Loucy (cell line): ENCODE measurements around the gene LRCH1.

Experiments
- H2AFZ ChIP-seq: fragments of 200-600 bp; sonication (generic); 2 replicates; pipeline ENCODE4 v1.6.0; 2016; ENCODE audit warnings: antibody characterized with exemption, mild to moderate bottlenecking, low read length, moderate library complexity
- H3F3A ChIP-seq: fragments of 200-600 bp; 2 replicates; pipeline ENCODE4 v1.6.0; 2016; ENCODE audit warnings: antibody characterized with exemption, low read depth, mild to moderate bottlenecking
- H3K27me3 ChIP-seq: fragments of 200-600 bp; sonication (generic); 2 replicates; pipeline ENCODE4 v1.6.1; 2014; ENCODE audit warnings: low read length, mild to moderate bottlenecking; ENCODE audit not compliant: insufficient read depth, poor library complexity, severe bottlenecking
- H3K36me3 ChIP-seq: fragments of 200-600 bp; sonication (generic); 2 replicates; pipeline ENCODE4 v1.6.1; 2016; ENCODE audit warnings: low read length; ENCODE audit not compliant: insufficient read depth
- H3K4me1 ChIP-seq: fragments of 200-600 bp; sonication (generic); 2 replicates; pipeline ENCODE4 v1.5.1; 2014; ENCODE audit warnings: low read length, mild to moderate bottlenecking; ENCODE audit not compliant: insufficient read depth, poor library complexity, severe bottlenecking
- H3K4me2 ChIP-seq: fragments of 200-600 bp; sonication (generic); 2 replicates; pipeline ENCODE4 v1.6.0; 2014; ENCODE audit warnings: antibody characterized with exemption, low read length, low read depth, mild to moderate bottlenecking; ENCODE audit not compliant: poor library complexity, severe bottlenecking
- H3K4me3 ChIP-seq: fragments of 200-600 bp; sonication (generic); 2 replicates; pipeline ENCODE4 v1.5.1; 2014; ENCODE audit warnings: low read length, mild to moderate bottlenecking, mixed read lengths; ENCODE audit not compliant: poor library complexity, severe bottlenecking
- H3K79me2 ChIP-seq: fragments of 200-600 bp; sonication (generic); 2 replicates; pipeline ENCODE4 v1.6.1; 2014; ENCODE audit warnings: low read length; ENCODE audit not compliant: insufficient read depth
- H3K9ac ChIP-seq: fragments of 200-600 bp; sonication (generic); 2 replicates; pipeline ENCODE4 v1.6.0; 2014; ENCODE audit warnings: mild to moderate bottlenecking, low read depth, low read length, moderate library complexity; ENCODE audit not compliant: poor library complexity, severe bottlenecking
- H3K9me2 ChIP-seq: fragments of 200-600 bp; sonication (generic); replicated peaks from 2 replicates; pipeline ENCODE4 v1.6.1; 2016; ENCODE audit warnings: low read depth, low read length, mixed read lengths
- H3K9me3 ChIP-seq: fragments of 200-600 bp; sonication (generic); 2 replicates; pipeline ENCODE4 v1.6.1; 2014; ENCODE audit warnings: mild to moderate bottlenecking, antibody characterized with exemption, low read length, low read depth; ENCODE audit not compliant: insufficient read depth
- H4K20me1 ChIP-seq: fragments of 200-600 bp; sonication (generic); 2 replicates; pipeline ENCODE4 v1.6.0; 2014; ENCODE audit warnings: antibody characterized with exemption, low read length, mild to moderate bottlenecking; ENCODE audit not compliant: insufficient read depth, poor library complexity, severe bottlenecking
- CTCF ChIP-seq: fragments of 200-600 bp; sonication (generic); conservative IDR thresholded peaks from 2 replicates; pipeline ENCODE4 v1.5.1; 2014; ENCODE audit warnings: mild to moderate bottlenecking, antibody characterized with exemption, low read length
- EZH2phosphoT487 ChIP-seq: fragments of 200-600 bp; IDR thresholded peaks from 2 replicates; pipeline ENCODE4 v1.6.1; 2018; ENCODE audit warnings: antibody characterized with exemption, mild to moderate bottlenecking, moderate library complexity, borderline replicate concordance

LRCH1 gene

GRCh38 chr13:46546084-46546768 lies 6.7 kb upstream of the LRCH1 start:
- H3K9me3 ChIP-seq, result no peaks in the 10 kb centered on the region

GRCh38 chr13:46550822-46551221 lies 2.1 kb upstream of the LRCH1 start:
- H3K79me2 ChIP-seq, result peaks cover 32% of the 10 kb centered on the region
- H3K9me2 ChIP-seq, result no peaks in the 10 kb centered on the region
- no peak overlapping the region for H3K9ac ChIP-seq
- peak overlapping the region; percentile 85 for H3K4me2 ChIP-seq
- H3K27me3 ChIP-seq, result no peaks in the 10 kb centered on the region
- H4K20me1 ChIP-seq, result peaks cover 17% of the 10 kb centered on the region
- TF ChIP-seq EZH2phosphoT487 (no peak), CTCF (no peak)
- peaks cover 28% of the 10 kb centered on the region for H3K4me1 ChIP-seq
- no peaks in the 10 kb centered on the region for H3K9me3 ChIP-seq
- H3F3A ChIP-seq, result no peaks in the 10 kb centered on the region; the same call in 1 of the 2 replicates
- no peak overlapping the region for H3K4me3 ChIP-seq
- H3K36me3 ChIP-seq, result no peaks in the 10 kb centered on the region
- H2AFZ ChIP-seq, result no peak overlapping the region; the same call in 1 of the 2 replicates

More at GRCh38 chr13:46546084-46546768, 6.7 kb upstream of the LRCH1 start:
- no peak overlapping the region for H3K9ac ChIP-seq
- H3K9me2 ChIP-seq, result no peaks in the 10 kb centered on the region
- H3K4me2 ChIP-seq, result no peak overlapping the region
- H4K20me1 ChIP-seq, result no peaks in the 10 kb centered on the region
- H3K27me3 ChIP-seq, result no peaks in the 10 kb centered on the region
- no peak overlapping the region for H2AFZ ChIP-seq
- no peak overlapping the region for H3K4me3 ChIP-seq
- H3K36me3 ChIP-seq, result no peaks in the 10 kb centered on the region
- no peaks in the 10 kb centered on the region for H3F3A ChIP-seq
- peaks cover 6% of the 10 kb centered on the region for H3K4me1 ChIP-seq
- H3K79me2 ChIP-seq, result no peaks in the 10 kb centered on the region
- TF ChIP-seq EZH2phosphoT487 (no peak), CTCF (no peak)

GRCh38 chr13:46551410-46552302 lies 1.3 kb upstream of the LRCH1 start:
- Histone ChIP-seq H3K9ac (peak overlapping the region; percentile 88), H2AFZ (peak overlapping the region; percentile 95), H3K27me3 (no peaks in the 10 kb centered on the region), H3K4me3 (peak overlapping the region; percentile 86), H3K36me3 (no peaks in the 10 kb centered on the region), H4K20me1 (peaks cover 24% of the 10 kb centered on the region), H3K9me3 (no peaks in the 10 kb centered on the region), H3K4me1 (peaks cover 36% of the 10 kb centered on the region), H3K4me2 (peak overlapping the region; percentile 85), H3K9me2 (no peaks in the 10 kb centered on the region), H3K79me2 (peaks cover 40% of the 10 kb centered on the region), H3F3A (no peaks in the 10 kb centered on the region; the same call in 1 of the 2 replicates)
- TF ChIP-seq EZH2phosphoT487, result no peak
- peak; percentile 95 for TF ChIP-seq CTCF
